Spleen (tissue), 11 donors: ENCODE measurements around the gene CAMTA1. TPM values are rescaled to one million over a fixed set of nuclear protein-coding genes. Genes with fewer than 3 reads are reported as not detected.

Experiments
- DNase-seq: peaks from one replicate; pipeline ENCODE4 v3.0.0-alpha.2; 2020
- H3K27ac ChIP-seq, 8 donors: fragments of 200-600 bp; sonication (generic) in 7 of 8; 1 replicate in 4 of 8; 2 replicates in 4 of 8; pipeline versions ENCODE4 v1.5.0 to v1.8.0; 2016 to 2021; ENCODE audit warnings: inconsistent platforms in 4 of 8, mild to moderate bottlenecking in 4 of 8, moderate library complexity in 1 of 8
- H3K27me3 ChIP-seq, 7 donors: fragments of 200-600 bp; sonication (generic) in 6 of 7; replicated peaks in 1 of 7; 1 replicate in 4 of 7; 2 replicates in 3 of 7; pipeline versions ENCODE4 v1.5.0 to v1.8.0; 2016 to 2021; ENCODE audit warnings: inconsistent platforms in 3 of 7, mild to moderate bottlenecking in 1 of 7
- H3K36me3 ChIP-seq, 6 donors: fragments of 200-600 bp; sonication (generic) in 5 of 6; 1 replicate in 4 of 6; 2 replicates in 2 of 6; pipeline versions ENCODE4 v1.5.0 to v1.8.0; 2016 to 2021; ENCODE audit warnings: inconsistent platforms in 2 of 6
- H3K4me1 ChIP-seq, 6 donors: fragments of 200-600 bp; sonication (generic) in 5 of 6; 1 replicate in 3 of 6; 2 replicates in 3 of 6; pipeline versions ENCODE4 v1.5.0 to v1.8.0; 2016 to 2021; ENCODE audit warnings: inconsistent platforms in 3 of 6
- H3K4me3 ChIP-seq, 8 donors: fragments of 200-600 bp; sonication (generic) in 7 of 8; 1 replicate in 4 of 8; 2 replicates in 4 of 8; pipeline versions ENCODE4 v1.5.0 to v1.8.0; 2016 to 2021; ENCODE audit warnings: inconsistent platforms in 4 of 8, mild to moderate bottlenecking in 4 of 8, moderate library complexity in 2 of 8
- H3K9me3 ChIP-seq, 8 donors: fragments of 200-600 bp; sonication (generic) in 7 of 8; 1 replicate in 4 of 8; 2 replicates in 4 of 8; pipeline versions ENCODE4 v1.5.0 to v1.8.0; 2016 to 2021; ENCODE audit warnings: inconsistent platforms in 4 of 8
- CTCF ChIP-seq, 11 experiments: fragments of 200-600 bp in 7 of 11; fragments of 450-650 bp in 4 of 11; sonication (generic) in 4 of 11; IDR thresholded peaks in 8 of 11; conservative IDR thresholded peaks in 3 of 11; 1 replicate in 7 of 11; 2 replicates in 4 of 11; pipeline versions ENCODE4 v1.4.0 to v1.8.0; 2016 to 2021; ENCODE audit warnings: antibody characterized with exemption in 11 of 11, inconsistent platforms in 4 of 11, mild to moderate bottlenecking in 1 of 11
- POLR2A ChIP-seq, 3 donors: fragments of 450-650 bp; IDR thresholded peaks; one replicate each; pipeline ENCODE4 v1.5.1; 2017; ENCODE audit warnings: antibody characterized with exemption in 3 of 3, mild to moderate bottlenecking in 1 of 3
- POLR2AphosphoS5 ChIP-seq, 3 donors: sonication (generic); formaldehyde crosslinking; IDR thresholded peaks; one replicate each; pipeline ENCODE4 v1.5.1; 2017; ENCODE audit warnings: antibody characterized with exemption in 3 of 3
- WGBS, 5 donors: extraction: QIAGEN DNeasy Blood & Tissue Kit in 3 of 5; methylation state at CpG; one replicate each; pipeline versions ENCODE4 v1.1.5 to v1.1.7; 2013 to 2018; 5-methylcytosine and 5-hydroxymethylcytosine counted together
- intact Hi-C: fragments of 100-400 bp; cut with DNase I; formaldehyde crosslinking; loops from one replicate; pipeline ENCODE4 v1.15.0; 2023; ENCODE audit warnings: low total_unique reads
- polyA plus RNA-seq, 3 donors: library from polyadenylated mRNA; stranded (reverse); fragments of 200-250 nt; gene quantifications; one replicate each; pipeline ENCODE4 v1.2.1, GENCODE V29; 2013
- total RNA-seq, 7 donors: library from RNA; depleted of rRNA in 3 of 7; stranded (reverse); fragments of >200 nt in 3 of 7; fragmentation: NEBNext Ultra II Directional in 4 of 7; extraction: Animal tissue kit (Norgen Biotek cat#: 25700) in 4 of 7; gene quantifications; one replicate each; pipeline versions ENCODE4 v1.1.0 to v1.2.1, GENCODE V29; 2016 to 2021
- donor health status: healthy with polysubstance abuse.
- donor health status: DM: no; HTN: no; CAD: no; lungs with moderate emphysema.
- donor health status: DM: no; HTN: no; CAD: no.
- donor health status: Bipolar disorder and iron deficiency.
- donor health status: healthy.
- donor health status: DM: no; HTN: no; CAD: no.
- donor health status: DM: yes; HTN: yes; CAD: no.

Gene CAMTA1
- total and polyA plus RNA-seq, 10 donors: 53.0 to 106 (median 77.3) TPM

GRCh38 chr1:7517611-7518330 lies 732.5 kb downstream of the CAMTA1 start:
- Histone ChIP-seq H3K4me1 (no peaks in the 10 kb centered on the region), H3K27ac (no peak overlapping the region), H3K4me3 (no peak overlapping the region), H3K27me3 (peaks cover 0 to 23% (median 0%) of the 10 kb centered on the region in 7 donors), H3K36me3 (no peaks in the 10 kb centered on the region), H3K9me3 (no peaks in the 10 kb centered on the region)
- DNase-seq: peak; percentile 32
- 77 to 90% (median 81%) methylated on average over 10 of the region's 10 CpGs for WGBS, 5 donors
- intact Hi-C loops: no loop called here
- no peak for TF ChIP-seq CTCF (IDR thresholded peaks at IDR 0.05 in 8 of 11, conservative IDR thresholded peaks at IDR 0.05 in 3 of 11)
- no peak for TF ChIP-seq POLR2A (IDR thresholded peaks at IDR 0.05)
- TF ChIP-seq POLR2AphosphoS5 (IDR thresholded peaks at IDR 0.05): no peak

GRCh38 chr1:7518411-7518810 lies 733.2 kb downstream of the CAMTA1 start:
- 89 to 96% (median 91%) methylated on average over 5 to 8 of the region's 8 CpGs for WGBS, 5 donors
- Histone ChIP-seq H3K4me1 (no peaks in the 10 kb centered on the region), H3K36me3 (no peaks in the 10 kb centered on the region), H3K27ac (no peak overlapping the region), H3K9me3 (no peaks in the 10 kb centered on the region), H3K27me3 (peaks cover 0 to 23% (median 0%) of the 10 kb centered on the region in 7 donors), H3K4me3 (no peak overlapping the region)
- intact Hi-C loops: no loop called here
- no peak for TF ChIP-seq CTCF (IDR thresholded peaks at IDR 0.05 in 8 of 11, conservative IDR thresholded peaks at IDR 0.05 in 3 of 11)
- TF ChIP-seq POLR2A (IDR thresholded peaks at IDR 0.05): no peak
- TF ChIP-seq POLR2AphosphoS5 (IDR thresholded peaks at IDR 0.05): no peak
- DNase-seq: peak; percentile 63

GRCh38 chr1:7519181-7519860 lies 734.1 kb downstream of the CAMTA1 start:
- Histone ChIP-seq H3K9me3 (no peaks in the 10 kb centered on the region), H3K27me3 (peaks cover 0 to 20% (median 0%) of the 10 kb centered on the region in 7 donors), H3K4me3 (no peak overlapping the region), H3K4me1 (no peaks in the 10 kb centered on the region), H3K27ac (no peak overlapping the region), H3K36me3 (no peaks in the 10 kb centered on the region)
- DNase-seq: peak; percentile 35
- 89 to 95% (median 93%) methylated on average over 7 to 8 of the region's 8 CpGs for WGBS, 5 donors
- intact Hi-C loops: no loop called here
- TF ChIP-seq CTCF (IDR thresholded peaks at IDR 0.05 in 8 of 11, conservative IDR thresholded peaks at IDR 0.05 in 3 of 11) (no peak), POLR2A (IDR thresholded peaks at IDR 0.05) (no peak), POLR2AphosphoS5 (IDR thresholded peaks at IDR 0.05) (no peak)

GRCh38 chr1:7519861-7520395 lies 734.7 kb downstream of the CAMTA1 start:
- DNase-seq: peak; percentile 30
- 74 to 94% (median 85%) methylated on average over 8 to 9 of the region's 9 CpGs for WGBS, 5 donors
- H3K4me1 ChIP-seq: no peaks in the 10 kb centered on the region
- TF ChIP-seq POLR2A (IDR thresholded peaks at IDR 0.05): no peak
- TF ChIP-seq CTCF (IDR thresholded peaks at IDR 0.05 in 8 of 11, conservative IDR thresholded peaks at IDR 0.05 in 3 of 11): no peak
- no peak for TF ChIP-seq POLR2AphosphoS5 (IDR thresholded peaks at IDR 0.05)
- H3K9me3 ChIP-seq: no peaks in the 10 kb centered on the region
- intact Hi-C loops: no loop called here
- H3K27me3 ChIP-seq: peaks cover 0 to 15% (median 0%) of the 10 kb centered on the region in 7 donors
- H3K4me3 ChIP-seq: no peak overlapping the region
- no peaks in the 10 kb centered on the region for H3K36me3 ChIP-seq
- H3K27ac ChIP-seq: no peak overlapping the region
